ENCODE data around the gene LMTK3. TPM values are rescaled to one million over a fixed set of nuclear protein-coding genes. Genes with fewer than 3 reads are reported as not detected.

LMTK3 gene
- total RNA-seq, 1 experiment from 2014 or later = 3.0 TPM

Other genes with a start within 250 kb of the LMTK3 start
- 12.8 and 17.9 TPM in 2 replicates for gene ZNF114, start 241.8 kb downstream of the LMTK3 start, total RNA-seq (2014; rRNA removed; shearing (Covaris generic))
- gene EMP3, start 186.3 kb downstream of the LMTK3 start, total RNA-seq (2014; rRNA removed; shearing (Covaris generic)) = 29.9 and 57.5 TPM in 2 replicates
- 11.5 and 17.4 TPM in 2 replicates for gene TMEM143, start 147.9 kb downstream of the LMTK3 start, total RNA-seq (2014; rRNA removed; shearing (Covaris generic))
- gene SYNGR4, start 147.5 kb downstream of the LMTK3 start, total RNA-seq (2014; rRNA removed; shearing (Covaris generic)) = not detected in 2 replicates
- 110 and 111 TPM in 2 replicates for gene KDELR1, start 120.3 kb downstream of the LMTK3 start, total RNA-seq (2014; rRNA removed; shearing (Covaris generic))
- 4.4 and 4.8 TPM in 2 replicates for gene GRIN2D, start 118.2 kb downstream of the LMTK3 start, total RNA-seq (2014; rRNA removed; shearing (Covaris generic))
- gene GRWD1, start 65.9 kb downstream of the LMTK3 start, total RNA-seq (2014; rRNA removed; shearing (Covaris generic)) = 80.6 and 97.8 TPM in 2 replicates
- gene KCNJ14, start 56.3 kb downstream of the LMTK3 start, total RNA-seq (2014; rRNA removed; shearing (Covaris generic)) = 0.21 and 0.70 TPM in 2 replicates
- gene CYTH2, start 42.5 kb downstream of the LMTK3 start, total RNA-seq (2014; rRNA removed; shearing (Covaris generic)) = 42.9 and 51.3 TPM in 2 replicates
- 1.8 and 2.8 TPM in 2 replicates for gene SULT2B1, start 40.3 kb upstream of the LMTK3 start, total RNA-seq (2014; rRNA removed; shearing (Covaris generic))
- gene SPACA4, start 94.9 kb upstream of the LMTK3 start, total RNA-seq (2014; rRNA removed; shearing (Covaris generic)) = not detected in 2 replicates
- 3.8 and 4.0 TPM in 2 replicates for gene FAM83E, start 103.2 kb upstream of the LMTK3 start, total RNA-seq (2014; rRNA removed; shearing (Covaris generic))
- gene RPL18, start 107.3 kb upstream of the LMTK3 start, total RNA-seq (2014; rRNA removed; shearing (Covaris generic)) = 3,978 and 5,156 TPM in 2 replicates
- gene SPHK2, start 107.7 kb upstream of the LMTK3 start, total RNA-seq (2014; rRNA removed; shearing (Covaris generic)) = 10.9 and 26.4 TPM in 2 replicates
- gene DBP, start 125.5 kb upstream of the LMTK3 start, total RNA-seq (2014; rRNA removed; shearing (Covaris generic)) = 11.2 and 18.2 TPM in 2 replicates
- 10.8 and 24.0 TPM in 2 replicates for gene CA11, start 134.4 kb upstream of the LMTK3 start, total RNA-seq (2014; rRNA removed; shearing (Covaris generic))
- gene NTN5, start 161.2 kb upstream of the LMTK3 start, total RNA-seq (2014; rRNA removed; shearing (Covaris generic)) = 0.15 TPM in 1 of 2 replicates, not detected in the other
- gene FUT2, start 184.1 kb upstream of the LMTK3 start, total RNA-seq (2014; rRNA removed; shearing (Covaris generic)) = 0.78 and 1.8 TPM in 2 replicates
- gene MAMSTR, start 207.9 kb upstream of the LMTK3 start, total RNA-seq (2014; rRNA removed; shearing (Covaris generic)) = 1.7 and 2.4 TPM in 2 replicates
- gene RASIP1, start 228.8 kb upstream of the LMTK3 start, total RNA-seq (2014; rRNA removed; shearing (Covaris generic)) = 4.5 and 4.6 TPM in 2 replicates
- 0.18 and 0.24 TPM in 2 replicates for gene IZUMO1, start 235.1 kb upstream of the LMTK3 start, total RNA-seq (2014; rRNA removed; shearing (Covaris generic))
- gene FUT1, start 240.8 kb upstream of the LMTK3 start, total RNA-seq (2014; rRNA removed; shearing (Covaris generic)) = 6.1 and 8.2 TPM in 2 replicates
- 0.35 TPM in 1 of 2 replicates, not detected in the other for gene FGF21, start 243.7 kb upstream of the LMTK3 start, total RNA-seq (2014; rRNA removed; shearing (Covaris generic))